ENCODE data around the gene CENPK.

GRCh38 chr5:65482736-65483545 lies 80.0 kb downstream of the CENPK start:
- no peak for TF ChIP-seq CTBP1 (IDR thresholded peaks at IDR 0.05; ENCODE audit: borderline replicate concordance)
- no peak for TF ChIP-seq HDGF (IDR thresholded peaks at IDR 0.05; ENCODE audit: borderline replicate concordance)
- no peak for TF ChIP-seq NFRKB (IDR thresholded peaks at IDR 0.05)
- no peak for TF ChIP-seq BHLHE40 (IDR thresholded peaks at IDR 0.05; ENCODE audit: borderline replicate concordance)
- no peak for TF ChIP-seq SUZ12 (IDR thresholded peaks at IDR 0.05)
- no peak for TF ChIP-seq TARDBP (IDR thresholded peaks at IDR 0.05)
- TF ChIP-seq SP1 (IDR thresholded peaks at IDR 0.05) = no peak
- no peak for TF ChIP-seq FOXK2 (IDR thresholded peaks at IDR 0.05)
